ENCODE results near the gene CRYGC.
A peak's percentile ranks its signal among the peaks of the same experiment; 100 is the strongest.
"Not testable (repeated sequence)": the region's sequence is repeated elsewhere in the genome, so short reads cannot be mapped to it uniquely, and the experiment has no call there.

The CRYGC gene

DNA sequence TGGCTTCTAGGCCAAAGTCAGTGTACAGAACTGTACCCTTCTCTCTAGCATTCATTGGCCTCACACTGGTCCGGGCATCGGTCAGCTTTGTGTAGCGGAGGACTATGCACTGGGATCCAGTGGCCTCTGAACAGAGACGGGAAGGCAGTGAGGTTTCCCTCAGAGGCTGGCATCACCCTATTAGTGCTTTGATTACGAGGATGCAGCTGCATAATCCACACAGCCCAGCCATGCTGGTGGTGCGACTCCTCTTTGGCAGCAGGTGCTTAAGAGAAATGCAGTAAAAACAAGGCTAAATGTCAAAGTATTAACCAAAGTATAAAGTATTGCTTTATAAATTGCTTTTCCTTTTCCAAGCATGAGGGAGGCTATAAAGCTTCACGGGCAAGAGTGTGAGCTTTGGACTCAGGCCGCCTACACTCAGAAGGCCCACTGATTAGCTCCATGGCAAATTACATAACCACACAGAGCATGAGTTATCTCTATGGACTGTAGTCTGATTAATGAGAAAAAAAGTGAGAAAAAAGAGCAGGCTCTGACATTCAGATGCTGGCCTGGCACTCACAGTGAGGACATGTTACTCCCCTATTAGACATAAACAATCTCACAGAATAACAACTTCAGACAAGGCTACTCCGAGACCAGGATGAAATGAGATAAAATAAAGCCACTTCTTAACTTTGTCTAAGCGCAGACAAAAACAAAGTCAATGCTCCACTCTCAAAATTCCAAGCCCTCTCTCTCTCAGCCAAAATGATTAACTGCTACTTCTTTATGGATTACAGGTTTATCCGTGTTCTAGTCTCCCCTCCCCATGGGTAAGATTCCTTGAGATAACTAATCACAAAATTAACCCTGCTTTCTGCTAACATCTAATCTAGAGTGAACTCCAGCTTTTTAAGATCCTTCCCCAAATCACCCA lies 6.4 kb upstream of the CRYGC start:
- no peak for DNase-seq

DNA sequence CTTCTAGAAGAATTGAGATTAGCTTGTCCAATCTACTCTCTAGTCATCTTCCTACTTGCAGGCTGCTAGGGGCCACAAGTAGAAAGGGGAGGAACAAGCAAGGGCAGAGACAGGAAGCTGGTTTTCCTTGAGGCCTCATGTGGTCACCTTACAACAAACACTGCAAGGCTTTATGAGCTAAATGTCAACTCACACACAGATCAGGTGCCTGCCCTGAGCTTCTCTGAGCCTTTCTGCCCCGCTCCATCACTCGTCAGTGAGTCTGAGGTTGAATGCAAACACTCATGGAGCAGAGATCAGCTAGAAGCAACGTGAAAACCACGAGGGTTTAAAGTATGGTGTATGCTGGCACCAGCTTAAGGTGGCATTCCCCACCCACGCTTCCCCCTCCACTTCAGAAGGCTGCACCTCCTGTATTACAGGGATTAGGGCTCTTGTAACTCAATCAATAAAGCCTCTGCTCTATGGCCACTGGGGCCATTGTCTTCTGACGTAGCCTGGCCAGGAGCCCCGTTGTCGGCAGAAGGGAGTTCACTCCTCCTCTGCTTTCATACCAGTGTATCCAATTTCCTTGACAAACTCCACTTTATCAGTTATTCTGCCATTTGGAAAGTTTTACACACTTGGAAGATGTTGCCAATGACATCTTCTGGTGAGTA lies 5.4 kb upstream of the CRYGC start:
- no peak for DNase-seq

DNA sequence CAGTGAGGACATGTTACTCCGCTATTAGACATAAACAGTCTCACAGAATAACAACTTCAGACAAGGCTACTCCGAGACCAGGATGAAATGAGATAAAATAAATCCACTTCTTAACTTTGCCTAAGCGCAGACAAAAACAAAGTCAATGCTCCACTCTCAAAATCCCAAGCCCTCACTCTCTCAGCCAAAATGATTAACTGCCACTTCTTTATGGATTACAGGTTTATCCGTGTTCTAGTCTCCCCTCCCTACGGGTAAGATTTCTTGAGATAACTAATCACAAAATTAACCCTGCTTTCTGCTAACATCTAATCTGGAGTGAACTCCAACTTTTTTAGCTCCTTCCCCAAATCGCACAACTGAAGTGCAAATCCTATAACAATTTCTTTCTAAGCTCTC lies 1.1 kb upstream of the CRYGC start:
- no peak for DNase-seq

DNA sequence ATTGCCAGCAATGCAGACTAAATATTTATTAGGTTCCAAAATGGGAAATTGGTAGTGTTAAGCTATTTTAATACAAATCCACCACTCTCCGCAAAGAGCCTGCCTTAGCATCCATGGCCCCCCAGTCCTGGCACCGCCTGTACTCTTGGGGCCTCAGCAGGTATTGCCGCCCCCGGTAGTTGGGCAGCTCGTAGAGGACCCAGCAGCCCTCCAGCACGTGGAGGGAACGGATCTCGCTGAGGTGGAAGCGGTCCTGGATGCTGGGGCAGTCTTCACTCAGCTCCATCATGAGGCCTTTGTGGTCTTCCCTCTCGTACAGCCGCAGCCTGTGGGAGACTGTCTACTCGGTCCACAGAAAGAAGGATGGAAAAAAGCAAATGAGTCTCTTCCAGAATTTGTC lies 1.5 kb downstream of the CRYGC start:
- no peak for DNase-seq

DNA sequence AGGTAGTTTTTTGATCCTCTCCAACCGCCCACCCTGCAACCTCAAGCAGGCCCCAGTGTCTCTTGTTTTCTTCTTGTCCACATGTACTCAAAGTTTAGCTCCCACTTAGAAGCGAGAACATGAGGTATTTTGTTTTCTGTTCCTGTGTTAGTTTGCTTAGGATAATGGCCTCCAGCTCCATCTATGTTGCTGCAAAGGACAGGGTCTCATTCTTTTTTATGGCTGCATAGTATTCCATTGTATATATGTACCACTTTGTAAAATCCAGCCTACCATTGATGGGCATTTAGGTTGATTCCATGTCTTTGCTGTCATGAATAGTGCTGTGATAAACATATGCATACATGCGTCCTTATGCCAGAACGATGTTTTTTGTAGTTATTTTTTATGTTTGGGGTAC lies 2.5 kb downstream of the CRYGC start:
- DNase-seq: no peak

DNA sequence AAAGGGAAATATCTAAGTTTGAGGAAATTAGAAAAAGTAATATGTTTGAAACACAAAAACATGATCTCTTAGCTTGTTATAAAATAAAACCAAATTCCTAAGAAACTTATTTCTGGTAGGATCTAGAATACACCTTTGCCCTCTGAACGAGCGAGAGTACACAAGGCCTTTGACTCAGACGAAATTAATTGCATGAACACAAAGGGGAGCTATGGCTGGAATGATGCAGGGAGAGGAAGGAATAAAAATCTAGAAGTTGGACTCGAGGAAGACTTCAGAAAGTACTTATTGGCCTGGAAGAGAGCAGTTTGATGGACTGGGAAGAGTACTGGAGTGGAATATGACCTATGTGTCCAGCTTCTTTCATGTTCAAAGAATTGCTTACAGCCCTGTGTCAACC lies 4.4 kb downstream of the CRYGC start:
- no peak for DNase-seq

DNA sequence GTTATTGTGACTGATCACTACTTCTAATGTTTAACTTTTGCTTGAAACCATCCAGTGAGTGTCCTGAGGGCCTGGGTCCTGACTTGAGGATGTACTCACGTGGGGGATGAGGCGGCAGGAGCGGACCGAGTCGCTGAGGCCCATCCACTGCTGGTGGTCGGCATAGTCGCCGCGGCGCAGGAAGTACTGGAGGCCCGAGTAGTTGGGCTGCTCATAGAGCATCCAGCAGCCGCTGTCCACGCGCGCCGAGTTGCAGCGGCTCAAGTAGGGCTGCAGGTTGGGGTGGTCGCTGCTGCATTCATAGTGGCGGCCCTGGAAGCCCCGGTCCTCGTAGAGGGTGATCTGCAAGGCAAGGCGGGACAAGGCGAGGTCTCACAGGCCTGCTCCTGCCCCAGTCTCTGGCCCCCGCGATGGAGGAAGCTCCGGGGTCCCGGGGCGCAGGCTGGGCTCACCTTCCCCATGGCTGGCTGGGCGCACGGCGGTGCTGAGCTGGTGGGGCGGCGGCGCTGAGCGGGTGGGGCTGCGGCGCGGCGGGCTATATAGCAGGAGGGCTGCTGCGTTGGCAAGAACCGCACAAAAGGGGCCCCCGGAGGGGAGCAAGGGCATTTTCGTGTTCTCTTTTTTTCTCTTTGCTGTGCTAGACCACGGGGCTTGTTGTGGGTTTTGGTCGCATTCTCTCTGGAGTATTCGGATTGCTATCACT lies 5.5 kb downstream of the CRYGC start, which contains the start of gene CRYGD:
TSS of gene CRYGD (minus strand) at position 512 of the 703 bp plus-strand sequence. CDS start at position 461, 51 bp downstream.
- not testable (repeated sequence) for DNase-seq

DNA sequence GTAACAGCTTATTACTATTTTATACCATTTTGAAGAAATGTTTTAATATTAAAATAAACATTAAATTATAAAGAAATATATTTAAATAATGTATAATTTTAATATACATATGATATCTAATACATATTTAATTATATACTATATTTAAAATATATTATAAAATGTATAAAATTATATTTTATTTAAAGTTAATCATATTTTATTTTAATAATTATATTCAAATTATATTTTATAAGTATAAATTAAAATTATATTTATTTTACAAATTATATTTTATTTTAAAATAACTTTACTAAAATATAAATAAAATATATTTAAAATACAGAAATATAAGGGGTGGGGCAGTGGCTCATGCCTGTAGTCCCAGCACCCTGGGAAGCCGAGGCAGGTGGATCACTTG lies 7.4 kb downstream of the CRYGC start:
- no peak for DNase-seq

DNA sequence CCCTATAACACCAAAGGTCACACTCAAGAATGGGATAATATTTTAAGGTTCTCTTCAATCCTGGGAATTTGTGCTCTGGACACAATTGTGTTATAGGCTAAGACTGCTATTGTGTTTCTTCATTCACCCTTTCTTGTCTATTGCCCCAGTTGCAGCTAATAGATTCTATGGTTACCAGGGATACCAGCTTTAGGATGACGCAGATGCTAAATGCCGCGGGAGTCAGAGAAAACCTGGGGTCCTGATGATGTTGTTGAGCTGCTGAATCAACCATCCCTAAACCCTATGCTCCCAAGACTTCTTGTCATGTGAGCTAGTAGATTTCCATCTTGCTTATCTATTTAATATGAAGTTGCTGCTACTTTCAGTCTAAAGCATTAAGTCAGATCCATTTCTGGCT lies 10.7 kb downstream of the CRYGC start:
- no peak for DNase-seq

DNA sequence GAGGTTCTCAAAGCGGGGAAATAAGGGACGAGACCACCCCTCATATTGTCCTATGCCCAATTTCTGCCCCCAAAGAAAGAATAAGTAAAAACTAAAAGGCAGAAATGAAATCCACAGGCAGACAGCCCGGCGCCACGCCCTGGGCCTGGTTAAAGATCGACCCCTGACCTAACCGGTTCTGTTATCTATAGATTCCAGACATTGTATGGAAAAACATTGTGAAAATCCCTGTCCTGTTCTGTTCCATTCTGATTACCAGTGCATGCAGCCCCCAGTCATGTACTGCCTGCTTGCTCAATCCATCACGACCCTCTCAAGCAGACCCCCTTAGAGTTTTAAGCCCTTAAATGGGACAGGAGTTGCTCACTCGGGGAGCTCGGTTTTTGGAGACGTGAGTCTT lies 12.2 kb downstream of the CRYGC start:
- DNase-seq: not testable (repeated sequence)

DNA sequence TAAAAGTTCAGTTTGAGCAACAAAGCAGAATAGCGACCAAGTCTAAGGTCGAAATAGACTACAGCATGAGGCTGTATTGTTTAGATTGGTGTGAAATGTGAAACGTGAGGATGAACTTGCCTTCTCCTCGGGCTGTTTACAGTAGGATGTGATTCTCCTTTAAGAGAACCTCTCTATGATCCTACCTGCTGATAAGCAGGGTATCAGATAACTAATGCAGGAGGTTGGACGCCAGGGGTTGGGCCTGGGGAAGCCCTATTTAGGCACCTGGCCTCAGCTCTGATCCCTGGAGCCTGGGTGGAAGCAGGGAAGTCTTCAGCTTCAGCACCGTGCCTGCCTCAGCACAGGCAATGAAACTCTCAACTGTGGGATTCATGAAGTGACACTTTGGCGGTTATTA lies 16.7 kb downstream of the CRYGC start:
- peak; percentile 80 for DNase-seq

DNA sequence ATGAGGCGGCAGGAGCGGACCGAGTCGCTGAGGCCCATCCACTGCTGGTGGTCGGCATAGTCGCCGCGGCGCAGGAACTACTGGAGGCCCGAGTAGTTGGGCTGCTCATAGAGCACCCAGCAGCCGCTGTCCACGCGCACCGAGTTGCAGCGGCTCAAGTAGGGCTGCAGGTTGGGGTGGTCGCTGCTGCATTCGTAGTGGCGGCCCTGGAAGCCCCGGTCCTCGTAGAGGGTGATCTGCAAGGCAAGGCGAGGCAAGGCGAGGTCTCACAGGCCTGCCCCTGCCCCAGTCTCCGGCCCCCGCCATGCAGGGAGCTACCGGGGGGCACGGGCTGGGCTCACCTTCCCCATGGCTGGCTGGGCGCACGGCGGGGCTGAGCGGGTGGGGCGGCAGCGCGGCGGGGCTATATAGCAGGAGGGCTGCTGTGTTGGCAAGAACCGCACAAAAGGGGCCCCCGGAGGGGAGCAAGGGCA lies 17.3 kb downstream of the CRYGC start:
- DNase-seq: peak; percentile 15

DNA sequence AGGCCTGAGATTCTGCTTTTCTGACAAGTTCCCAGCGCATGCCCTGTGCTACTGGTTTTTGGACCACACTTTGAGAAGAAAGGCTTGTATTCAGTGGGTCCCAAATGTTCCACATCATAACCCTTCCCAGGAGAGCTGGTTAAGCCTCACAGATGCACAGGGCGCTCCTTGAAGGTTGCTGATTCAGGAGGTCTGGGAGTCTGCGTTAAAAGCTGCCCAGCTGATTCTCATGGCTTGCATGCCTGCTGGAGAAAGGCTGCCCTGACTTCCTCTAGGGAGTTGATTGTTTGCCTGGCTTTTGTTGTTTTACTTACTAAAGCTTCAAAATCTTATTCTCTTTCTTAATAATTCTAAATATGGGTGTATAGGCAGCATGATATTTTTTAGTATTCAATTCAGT lies 26.0 kb downstream of the CRYGC start:
- DNase-seq: no peak

DNA sequence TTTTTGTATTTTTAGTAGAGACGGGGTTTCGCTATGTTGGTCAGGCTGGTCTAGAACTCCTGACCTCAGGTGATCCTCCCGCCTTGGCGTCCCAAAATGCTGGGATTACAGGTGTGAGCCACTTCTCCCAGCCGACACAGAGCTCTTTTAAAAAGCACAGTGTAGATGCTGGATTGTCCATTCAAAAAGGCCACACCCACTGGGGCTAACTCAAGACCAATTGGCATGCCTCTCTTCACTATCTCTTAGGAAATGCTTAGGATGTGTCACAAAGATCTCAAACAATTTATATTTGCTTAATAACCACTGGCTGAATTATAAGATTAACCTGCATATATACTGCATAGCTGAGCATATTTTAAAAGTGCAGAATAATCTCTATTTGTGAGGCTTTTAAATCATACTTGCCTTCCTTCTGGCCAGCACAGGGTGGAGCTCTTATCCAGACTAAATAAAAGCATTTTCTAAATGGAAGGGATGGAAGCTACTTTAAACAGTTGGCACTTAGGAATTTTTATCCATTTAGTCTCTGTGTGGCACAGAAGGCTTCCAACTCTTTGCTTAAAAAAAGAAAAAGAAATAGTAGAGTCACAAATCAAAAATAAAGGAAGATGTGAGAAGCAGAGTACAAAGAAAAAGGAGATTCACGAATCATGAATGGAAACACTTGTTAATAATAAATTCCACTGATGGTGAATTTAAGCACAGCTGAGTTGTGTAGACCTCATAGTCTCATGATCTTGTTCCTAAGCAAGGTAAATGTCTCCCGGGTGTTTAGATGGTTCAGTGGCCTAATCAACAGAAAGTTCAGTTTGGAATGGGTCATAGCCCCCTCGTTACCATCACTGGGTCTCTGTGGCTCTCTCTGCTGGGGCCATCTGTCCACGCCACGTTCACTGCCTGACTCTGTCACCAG lies 27.7 kb downstream of the CRYGC start:
- peak; percentile 25 for DNase-seq

DNA sequence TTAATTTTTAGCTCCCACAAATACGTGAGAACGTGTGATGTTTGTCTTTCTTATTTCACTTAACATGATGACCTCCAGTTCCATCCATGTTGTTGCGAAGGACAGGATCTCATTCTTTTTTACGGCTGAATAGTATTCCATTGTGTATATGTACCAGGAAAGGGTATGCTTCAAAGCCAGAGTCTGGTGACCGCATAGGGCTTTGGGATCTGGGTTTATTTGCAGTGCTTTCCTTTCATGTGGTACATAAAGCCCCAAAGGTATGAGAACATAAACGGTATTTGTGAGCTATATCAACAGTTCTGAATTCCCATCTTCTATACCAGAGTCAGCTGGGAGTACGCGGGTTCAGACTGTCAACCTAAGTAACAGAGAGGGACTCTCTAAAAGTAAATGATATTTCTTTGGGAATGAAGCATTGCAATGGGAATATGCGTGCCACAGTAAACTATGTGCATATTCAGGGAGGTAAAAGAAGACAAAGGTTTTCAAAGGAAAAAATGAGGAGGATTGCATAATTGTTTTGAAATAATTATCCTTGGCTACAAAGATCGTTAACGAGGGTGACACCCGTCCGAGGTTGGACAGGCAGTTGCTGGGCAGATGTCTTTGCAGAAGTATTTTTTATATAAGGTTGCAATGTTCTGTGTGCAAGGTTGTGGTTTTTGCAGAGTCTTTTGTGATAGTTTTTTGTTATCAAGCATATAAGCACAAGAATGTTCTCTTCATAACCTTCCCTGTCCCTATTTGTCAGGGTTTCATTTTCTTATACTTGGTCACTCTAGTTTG lies 29.8 kb downstream of the CRYGC start:
- DNase-seq: no peak

DNA sequence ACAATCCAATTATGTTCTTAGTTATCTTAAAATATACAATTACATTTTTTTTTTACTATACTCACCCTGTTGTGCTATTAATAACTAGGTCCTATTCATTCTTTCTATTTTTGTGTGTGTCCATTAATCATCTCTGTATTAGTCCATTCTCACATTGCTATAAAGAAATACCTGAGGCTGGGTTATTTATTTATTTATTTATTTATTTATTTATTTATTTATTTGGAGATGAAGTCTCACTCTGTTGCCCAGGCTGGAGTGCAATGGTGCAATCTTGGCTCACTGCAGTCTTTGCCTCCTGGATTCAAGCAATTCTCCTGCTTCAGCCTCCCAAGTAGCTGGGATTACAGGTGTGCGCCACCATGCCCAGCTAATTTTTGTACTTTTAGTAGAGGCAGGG lies 30.9 kb downstream of the CRYGC start:
- not testable (repeated sequence) for DNase-seq

DNA sequence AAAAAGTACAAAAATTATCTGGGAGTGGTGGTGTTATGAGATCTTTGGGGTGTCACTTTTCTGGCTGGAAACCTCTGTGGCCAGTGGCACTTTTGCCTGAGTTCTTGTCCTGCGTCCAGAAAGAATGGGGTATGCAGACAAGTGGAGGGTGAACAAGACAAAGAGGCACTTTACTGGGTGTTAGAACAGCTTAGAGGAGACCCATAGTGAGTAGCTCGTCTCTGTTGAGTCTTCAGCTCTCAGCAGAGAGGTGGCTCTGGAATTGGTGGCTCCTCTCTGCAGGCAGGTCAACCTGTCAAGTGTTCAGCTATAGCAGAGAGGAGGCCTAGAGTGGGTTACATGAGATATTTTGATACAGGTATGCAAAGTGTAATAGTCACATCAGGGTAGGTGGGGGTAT lies 31.4 kb downstream of the CRYGC start:
- DNase-seq: no peak

DNA sequence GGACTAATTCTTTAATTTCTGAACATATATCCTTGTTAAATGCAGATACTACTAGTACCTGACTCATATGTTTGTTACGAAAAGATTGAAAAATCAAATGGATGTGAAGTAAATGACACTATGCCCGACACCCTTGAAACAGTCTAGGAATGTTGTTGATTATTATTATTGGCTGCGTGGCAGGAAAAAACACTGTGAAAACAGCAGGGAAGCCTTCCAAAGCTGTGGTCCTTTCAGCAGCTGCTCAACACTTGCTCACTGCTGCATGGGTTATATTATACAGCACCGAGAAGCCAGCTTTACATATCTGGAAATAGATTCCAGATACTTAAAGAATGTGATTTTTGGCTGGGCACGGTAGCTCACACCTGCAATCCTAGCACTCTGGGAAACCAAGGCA lies 31.8 kb downstream of the CRYGC start:
- no peak for DNase-seq

DNA sequence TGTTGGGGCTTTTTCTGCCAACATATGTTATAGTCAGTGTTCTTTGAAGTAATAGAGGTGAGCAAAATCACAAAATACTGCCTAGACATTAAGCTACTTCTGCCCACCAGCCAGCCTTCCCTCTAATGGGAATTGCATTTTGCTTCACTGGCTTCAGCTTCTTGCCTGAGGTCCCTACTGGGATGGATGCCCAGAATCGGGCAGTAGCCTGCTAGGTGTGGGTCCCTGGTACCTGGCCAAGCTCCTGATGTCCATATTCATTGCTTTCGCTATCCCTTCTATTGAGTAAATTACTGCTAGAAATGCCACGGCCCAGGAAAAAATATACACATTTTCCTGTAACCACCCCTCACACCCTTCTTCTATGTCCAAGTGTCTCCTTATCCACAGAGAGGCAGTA lies 32.3 kb downstream of the CRYGC start:
- DNase-seq: no peak

DNA sequence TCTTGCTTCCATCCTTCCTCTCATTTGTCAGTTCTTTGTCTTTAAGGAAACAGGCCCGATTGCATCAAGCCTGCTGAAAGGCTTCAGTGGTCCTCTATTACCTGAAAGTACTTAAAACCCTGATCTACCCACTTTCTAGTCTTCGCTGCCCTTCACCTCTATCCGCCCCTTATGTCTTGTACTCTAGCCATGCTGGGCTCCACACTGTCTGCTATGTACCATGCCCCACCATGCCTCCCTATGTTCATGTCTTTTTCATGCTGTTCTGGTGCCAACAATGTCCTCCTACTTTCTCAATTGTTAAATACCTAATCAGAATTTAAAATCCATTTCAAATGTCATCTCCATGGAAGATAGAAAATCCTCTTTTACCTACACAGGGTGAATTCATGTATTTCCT lies 33.5 kb downstream of the CRYGC start:
- DNase-seq: no peak

DNA sequence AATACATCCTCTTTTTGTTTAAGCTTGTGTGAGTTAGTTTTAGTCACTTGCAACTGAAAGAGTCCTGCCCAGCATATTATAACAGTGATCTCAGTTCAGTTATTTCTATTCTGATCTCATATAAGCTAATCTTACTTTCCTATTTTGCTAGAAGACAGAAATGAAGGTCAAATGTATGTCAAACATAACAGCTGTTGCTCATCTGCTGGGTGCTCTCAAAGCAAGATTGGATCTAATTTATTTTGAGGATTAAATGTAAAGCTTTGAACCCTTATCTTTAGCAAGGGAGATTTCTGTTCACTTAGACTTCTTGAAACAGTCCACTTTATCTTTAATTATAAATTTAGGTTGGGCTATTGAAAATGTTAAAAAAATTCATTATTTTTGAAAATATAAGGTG lies 36.5 kb downstream of the CRYGC start:
- no peak for DNase-seq
